SKM-1 (cell line): Measurements from ENCODE around the gene PUM2.

Experiments
- DNase-seq: peaks from one replicate; lab custom pipeline; 2025; ENCODE audit not compliant: unreplicated experiment; lab: John Stamatoyannopoulos, UW

Gene PUM2

DNA sequence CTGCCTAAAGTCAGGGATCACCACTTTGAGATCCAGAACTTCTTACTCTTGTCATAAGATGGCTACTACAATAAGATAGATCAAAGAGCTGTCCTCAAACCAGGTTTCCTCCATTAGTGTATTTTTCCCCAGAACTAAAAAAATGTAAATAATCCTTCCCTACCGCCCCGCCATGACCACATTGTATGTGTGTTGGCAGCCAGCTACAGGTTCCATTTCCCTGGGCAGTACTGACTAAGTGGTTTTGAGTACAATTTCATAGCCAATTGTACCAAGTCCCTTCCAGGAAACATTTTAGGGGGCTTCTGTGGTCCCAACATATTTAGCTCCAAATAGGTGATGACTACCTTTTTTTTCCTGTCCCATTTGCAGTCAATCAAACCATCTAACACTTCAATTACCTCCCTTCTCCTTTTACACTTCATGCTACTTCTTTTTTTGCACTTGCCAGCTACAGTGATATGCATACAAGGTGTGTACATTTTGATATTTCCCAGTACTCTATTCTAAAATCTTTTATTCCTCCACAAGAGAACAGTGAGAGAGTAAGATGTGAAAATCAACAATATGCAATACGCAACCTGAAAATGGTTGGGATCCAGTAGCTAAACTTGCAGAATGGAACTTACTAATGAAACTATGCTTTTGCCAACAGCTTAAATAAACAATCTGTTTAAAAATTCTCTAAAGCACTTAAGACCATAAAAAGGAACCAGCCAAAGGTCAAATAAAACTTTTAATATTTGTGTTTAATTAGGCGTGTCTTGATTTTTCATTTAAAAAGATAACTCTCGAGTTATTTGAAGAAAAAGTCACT is 3.9 kb downstream of the PUM2 start:
- no peak for DNase-seq

DNA sequence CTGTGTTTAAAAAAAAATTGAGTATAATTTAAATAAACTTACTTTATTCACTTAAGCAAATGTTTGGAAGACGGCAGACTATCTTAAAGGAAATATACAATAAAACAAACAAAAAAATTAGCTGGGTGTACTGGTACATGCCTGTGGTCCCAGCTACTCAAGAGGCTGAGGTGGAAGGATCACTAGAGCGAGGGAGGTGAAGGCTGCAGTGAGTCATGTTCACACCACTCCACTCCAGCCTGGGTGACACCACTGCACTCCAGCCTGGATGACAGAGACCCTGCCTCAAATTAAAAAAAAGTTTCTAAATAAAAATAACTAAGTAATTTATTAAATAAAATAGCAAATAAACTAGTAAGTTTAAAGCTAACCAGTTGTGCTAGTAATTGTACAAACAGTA is 7.5 kb downstream of the PUM2 start:
- DNase-seq, result no peak

- no peak for DNase-seq
These were observed 11.6 kb downstream of the PUM2 start for GRCh38 chr2:20339012-20339411.

GRCh38 chr2:20334605-20335203 is 15.9 kb downstream of the PUM2 start:
- no peak for DNase-seq

DNA sequence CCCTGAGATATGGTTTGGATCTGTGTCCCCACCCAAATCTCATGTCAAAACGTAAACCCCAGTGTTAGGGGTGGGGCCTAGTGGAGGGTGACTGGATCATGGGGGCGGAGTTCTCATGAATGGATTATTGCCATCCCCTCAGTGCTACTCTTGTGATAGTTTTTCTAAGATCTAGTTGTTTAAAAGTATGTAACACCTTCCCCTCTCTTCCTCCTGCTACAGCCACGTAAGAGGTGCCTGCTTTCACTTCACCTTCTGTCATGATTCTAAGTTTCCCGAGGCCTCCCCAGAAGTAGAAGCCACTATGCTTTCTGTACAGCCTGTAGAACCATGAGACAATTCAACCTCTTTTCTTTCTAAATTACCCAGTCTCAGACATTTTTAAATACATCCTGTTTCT is 16.9 kb downstream of the PUM2 start:
- DNase-seq, result no peak

DNA sequence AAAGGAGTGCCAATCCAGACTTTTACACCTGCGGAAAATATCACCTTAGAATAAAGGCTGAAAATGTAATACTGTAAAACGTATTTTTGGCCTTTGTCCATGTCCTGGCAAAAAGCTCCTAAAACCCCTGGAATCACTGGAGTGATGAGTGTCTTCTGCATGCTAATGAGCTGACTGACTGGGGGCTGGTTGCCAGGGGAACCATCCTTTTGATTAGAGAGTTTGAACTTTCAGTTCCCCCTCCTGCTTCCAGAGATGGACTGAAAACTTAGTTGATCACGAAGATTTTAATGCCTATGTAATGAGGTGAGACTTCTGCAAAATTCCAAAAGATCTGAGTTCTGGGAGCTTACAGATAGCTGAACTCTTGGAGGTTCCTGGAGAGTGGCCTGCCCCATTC is 20.5 kb downstream of the PUM2 start:
- DNase-seq, result no peak

- DNase-seq, result no peak
These were observed 23.3 kb downstream of the PUM2 start for GRCh38 chr2:20327370-20327769.

DNA sequence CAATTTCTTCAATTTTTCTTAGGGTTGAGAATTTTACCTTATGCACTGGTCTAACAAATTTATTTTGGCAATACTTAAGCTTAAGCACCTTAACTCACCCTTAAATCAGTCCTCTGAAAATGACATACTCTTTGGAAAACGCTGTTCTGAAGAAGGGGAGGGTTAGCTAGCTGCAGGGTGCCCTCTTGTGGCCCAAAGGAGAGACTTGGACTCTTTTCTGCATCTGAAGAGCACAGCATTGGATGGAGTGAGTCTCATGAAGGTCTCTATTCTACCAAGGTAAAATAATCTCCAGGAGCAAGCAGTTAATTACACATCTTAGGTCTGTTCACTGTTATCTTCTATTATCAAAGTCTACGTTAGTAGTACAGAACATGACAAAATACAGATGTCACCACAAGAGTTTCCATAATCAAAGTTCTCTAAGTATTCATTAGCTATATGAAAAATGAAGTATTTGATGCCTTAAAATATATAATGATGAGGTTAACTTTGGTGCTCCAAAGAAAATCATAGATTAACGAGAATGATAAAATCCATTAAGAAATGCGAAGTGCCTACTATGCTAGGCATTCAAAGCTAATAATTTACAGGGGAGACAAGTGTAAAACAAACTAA is 24.4 kb downstream of the PUM2 start:
- DNase-seq, result peak; percentile 38

DNA sequence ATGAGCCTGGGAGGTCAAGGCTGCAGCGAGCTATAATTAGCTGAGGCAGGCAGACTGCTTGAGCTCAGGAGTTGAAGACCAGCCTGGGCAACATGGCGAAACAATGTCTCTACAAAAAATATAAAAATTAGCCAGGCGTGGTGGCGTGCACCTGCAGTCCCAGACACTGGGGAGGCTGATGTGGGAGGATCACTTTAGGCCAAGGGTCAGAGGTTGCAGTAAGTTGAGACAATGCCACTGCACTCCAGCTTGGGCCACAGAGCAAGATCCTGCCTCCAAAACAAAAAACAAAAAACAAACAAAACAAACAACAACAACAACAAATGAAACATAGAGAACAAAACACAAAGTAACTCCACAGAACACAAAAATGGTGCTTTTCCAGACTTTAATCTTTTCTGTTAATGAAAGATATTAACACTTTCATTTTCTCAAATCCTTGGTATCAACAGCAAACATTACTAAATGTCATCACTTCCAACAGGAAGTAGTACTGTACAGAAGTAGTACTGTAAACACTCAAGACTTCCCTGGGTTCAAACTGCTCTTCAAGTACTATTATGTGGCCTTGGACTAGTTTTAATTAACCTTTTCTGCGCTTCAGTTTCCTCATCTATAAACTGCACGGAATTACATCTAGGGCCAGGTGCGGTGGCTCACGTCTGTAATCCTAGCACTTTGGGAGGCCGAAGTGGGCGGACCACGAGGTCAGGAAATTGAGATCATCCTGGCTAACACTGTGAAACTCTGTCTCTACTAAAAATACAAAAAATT is 27.9 kb downstream of the PUM2 start:
- no peak for DNase-seq

GRCh38 chr2:20317690-20318089 is 33.0 kb downstream of the PUM2 start:
- no peak for DNase-seq

- DNase-seq, result no peak
These were observed 33.4 kb downstream of the PUM2 start for GRCh38 chr2:20317197-20317596.

DNA sequence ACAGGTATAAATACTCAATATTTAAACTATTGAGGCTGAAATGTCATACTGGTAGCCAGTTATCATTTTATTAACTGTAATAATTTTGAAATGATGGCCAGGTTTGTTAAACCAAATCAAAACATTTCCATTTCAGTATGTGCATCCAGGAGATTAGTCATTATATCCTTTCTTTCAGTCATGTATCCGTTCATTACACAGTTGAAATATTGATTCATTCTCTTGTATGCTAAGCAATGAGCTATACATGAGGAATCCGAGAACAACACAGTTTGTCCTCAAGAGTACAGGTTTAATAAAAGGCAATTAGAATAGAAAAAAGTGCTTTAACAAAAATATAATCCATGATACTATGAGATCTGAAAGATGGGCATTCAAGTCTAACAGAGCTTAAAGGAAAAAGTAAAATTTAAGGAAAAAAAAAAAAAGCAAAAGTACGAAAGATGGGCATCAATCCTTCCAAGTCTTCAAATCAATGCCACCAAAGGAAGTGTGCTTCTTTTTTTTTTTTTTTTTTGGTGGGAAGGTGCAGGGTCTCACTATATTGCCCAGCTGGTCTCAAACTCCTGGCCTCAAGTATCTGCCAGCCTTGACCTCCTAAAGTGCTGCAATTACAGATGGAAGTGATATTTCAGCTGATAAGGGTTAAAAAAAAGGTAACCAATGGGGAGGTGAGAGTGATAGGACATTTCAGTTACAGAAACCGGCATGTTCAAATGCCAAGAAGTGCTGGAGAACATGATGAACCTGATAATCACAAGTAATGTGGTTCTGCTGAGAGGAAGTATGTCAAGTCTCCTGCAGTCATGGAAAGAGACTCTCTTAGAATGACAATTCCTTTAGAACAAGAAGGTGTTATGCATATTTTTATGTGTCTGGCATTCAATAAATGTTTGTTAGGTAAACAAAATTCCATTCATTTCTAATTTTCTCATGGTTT is 35.8 kb downstream of the PUM2 start:
- DNase-seq, result no peak

DNA sequence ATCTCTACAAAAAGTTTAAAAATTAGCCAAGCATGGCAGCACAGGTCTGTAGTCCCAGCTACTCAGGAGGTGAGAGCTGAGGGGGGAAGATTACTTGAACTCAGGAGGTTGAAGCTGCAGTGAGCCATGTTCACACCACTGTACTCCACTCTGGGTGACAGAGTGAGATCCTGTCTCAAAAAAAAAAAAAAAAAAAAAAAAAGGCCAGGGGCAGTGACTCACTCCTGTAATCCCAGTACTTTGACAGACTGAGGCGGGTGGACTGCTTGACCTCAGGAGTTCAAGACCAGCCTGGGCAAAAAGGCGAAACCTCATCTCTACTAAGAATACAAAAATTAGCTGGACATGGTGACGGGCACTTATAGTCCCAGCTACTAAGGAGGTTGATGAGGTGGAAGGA is 37.0 kb downstream of the PUM2 start:
- no peak for DNase-seq

DNA sequence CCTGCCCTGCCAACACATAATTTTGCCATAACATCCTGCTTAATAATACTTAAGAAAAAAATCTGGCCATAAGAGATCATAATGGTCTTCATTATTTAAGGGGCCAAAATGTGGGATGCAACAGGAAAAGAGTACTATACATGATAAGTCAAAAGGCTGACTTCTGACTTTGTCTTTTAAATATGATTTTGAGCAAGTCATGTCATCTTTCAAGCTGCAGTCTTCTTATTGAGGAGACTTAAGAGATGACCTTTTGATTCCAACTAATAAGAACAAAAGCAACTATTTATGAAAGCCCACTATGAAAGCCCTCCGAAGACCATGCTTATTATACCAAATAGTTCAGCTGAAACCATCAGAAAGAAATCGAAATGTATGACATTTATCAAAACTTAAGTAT is 41.6 kb downstream of the PUM2 start:
- no peak for DNase-seq

DNA sequence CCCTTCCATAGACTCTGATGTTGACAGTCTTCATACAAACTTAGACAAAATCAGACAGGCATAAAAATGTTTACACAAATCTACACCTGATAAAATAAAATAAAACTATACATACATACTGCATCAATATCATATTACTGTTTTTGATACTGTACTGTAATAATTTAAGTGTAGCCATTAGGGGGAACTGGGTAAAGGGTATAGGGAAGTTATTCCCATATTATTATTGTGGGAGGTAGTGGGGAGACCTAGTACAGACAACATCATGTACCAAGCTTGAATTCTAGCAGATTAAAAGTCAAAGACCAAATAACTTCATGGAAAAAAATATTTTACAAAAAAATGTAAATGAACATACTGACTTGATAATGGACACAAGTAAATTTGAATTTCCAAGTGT is 43.3 kb downstream of the PUM2 start:
- DNase-seq, result no peak

DNA sequence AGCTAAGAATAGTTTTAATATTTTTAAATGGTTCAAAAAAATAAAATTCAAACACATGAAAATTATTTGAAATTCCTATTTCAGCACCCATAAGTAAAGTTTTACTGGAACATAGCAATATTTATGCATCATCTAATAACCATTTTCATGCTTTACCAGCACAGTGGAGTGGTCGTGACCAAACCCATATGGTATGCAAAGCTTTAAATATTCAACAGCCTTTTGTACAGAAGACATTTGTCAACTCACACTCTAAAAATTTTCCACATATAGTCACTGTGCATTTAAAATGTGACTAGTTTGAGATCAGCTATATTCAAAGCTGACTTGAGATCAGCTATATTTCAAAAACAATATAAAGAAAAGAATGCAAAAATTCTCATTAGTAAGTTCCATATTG is 46.2 kb downstream of the PUM2 start:
- DNase-seq, result no peak

- no peak for DNase-seq
These were observed 46.7 kb downstream of the PUM2 start for GRCh38 chr2:20303966-20304365.

DNA sequence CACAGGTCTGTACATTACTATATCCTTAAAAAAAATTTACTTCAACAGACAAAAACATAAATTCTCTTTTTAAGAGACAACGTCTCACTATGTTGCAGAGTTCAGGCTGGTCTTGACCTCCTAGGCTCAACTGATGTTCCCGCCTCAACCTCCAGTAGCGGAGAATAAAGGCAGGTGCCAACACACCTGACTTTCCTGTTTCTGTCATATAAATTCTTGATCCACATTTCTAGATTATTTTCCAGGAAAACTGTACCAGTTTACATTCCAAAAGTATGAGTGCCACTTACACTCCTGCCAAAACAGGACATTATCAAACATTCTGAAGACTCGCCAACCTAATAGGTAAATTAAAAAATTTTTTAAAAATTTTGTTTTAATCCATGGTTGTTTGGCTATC is 48.6 kb downstream of the PUM2 start:
- DNase-seq, result no peak

DNA sequence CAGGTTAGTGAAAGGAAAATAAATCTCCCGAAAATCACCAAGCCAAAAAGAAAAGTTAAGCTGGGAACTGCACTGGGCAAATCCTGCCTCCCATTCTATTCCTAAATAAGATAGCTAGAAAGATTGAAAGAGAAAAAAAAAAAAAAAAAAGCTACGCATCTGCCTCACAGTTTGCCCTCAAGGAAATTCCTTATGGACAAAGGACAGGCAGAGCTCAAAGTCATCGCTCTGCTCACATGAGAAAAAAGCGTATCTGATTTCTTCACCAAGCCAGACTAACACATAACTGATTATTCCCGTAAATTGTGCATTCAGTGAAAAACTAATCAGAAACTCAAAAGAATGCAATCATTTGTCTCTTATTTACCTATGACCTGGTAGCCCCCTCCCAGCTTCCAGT is 50.0 kb downstream of the PUM2 start:
- DNase-seq, result no peak

DNA sequence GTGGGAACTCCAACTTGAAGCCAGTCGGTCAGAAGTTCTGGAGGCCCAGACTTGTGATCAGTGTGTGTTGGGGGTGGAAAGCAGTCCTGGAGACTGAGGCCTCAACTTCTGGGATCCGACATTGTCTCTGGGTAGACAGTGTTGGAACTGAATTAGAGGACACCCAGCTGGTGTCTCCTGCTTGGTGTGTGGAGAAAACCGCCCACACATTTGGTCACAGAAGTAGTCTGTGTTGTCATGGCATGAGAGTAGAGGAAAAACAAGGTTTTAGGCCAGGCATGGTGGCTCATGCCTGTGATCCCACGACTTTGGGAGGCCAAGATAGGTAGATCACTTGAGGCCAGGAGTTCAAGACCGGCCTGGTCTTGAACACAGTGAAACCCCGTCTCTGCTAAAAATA is 51.5 kb downstream of the PUM2 start:
- no peak for DNase-seq

GRCh38 chr2:20294231-20294630 is 56.4 kb downstream of the PUM2 start:
- DNase-seq, result no peak
